Ishikawa (cell line): Measurements from ENCODE around the gene CHST15.

ENCODE experiments used
- CREB1 ChIP-seq: IDR thresholded peaks from 2 replicates; pipeline ENCODE4 v1.6.1; 2012; ENCODE audit warnings: low read depth
- EP300 ChIP-seq: IDR thresholded peaks from 2 replicates; pipeline ENCODE4 v1.6.1; 2012; ENCODE audit warnings: borderline replicate concordance
- NFIC ChIP-seq: IDR thresholded peaks from 2 replicates; pipeline ENCODE4 v1.6.1; 2012
- RAD21 ChIP-seq: IDR thresholded peaks from 2 replicates; pipeline ENCODE4 v1.6.1; 2012; ENCODE audit warnings: low read depth
- TAF1 ChIP-seq: IDR thresholded peaks from 2 replicates; pipeline ENCODE4 v1.6.1; 2012; ENCODE audit warnings: low read depth, mild to moderate bottlenecking
- YY1 ChIP-seq: IDR thresholded peaks from 2 replicates; pipeline ENCODE4 v1.6.1; 2012; ENCODE audit warnings: low read depth
- ZBTB7A ChIP-seq: IDR thresholded peaks from 2 replicates; pipeline ENCODE4 v1.6.1; 2012; ENCODE audit warnings: low read depth
- TF ChIP-seq, protein P1 (sequence below): IDR thresholded peaks from 2 replicates; pipeline ENCODE4 v1.6.1; 2012

DNA sequence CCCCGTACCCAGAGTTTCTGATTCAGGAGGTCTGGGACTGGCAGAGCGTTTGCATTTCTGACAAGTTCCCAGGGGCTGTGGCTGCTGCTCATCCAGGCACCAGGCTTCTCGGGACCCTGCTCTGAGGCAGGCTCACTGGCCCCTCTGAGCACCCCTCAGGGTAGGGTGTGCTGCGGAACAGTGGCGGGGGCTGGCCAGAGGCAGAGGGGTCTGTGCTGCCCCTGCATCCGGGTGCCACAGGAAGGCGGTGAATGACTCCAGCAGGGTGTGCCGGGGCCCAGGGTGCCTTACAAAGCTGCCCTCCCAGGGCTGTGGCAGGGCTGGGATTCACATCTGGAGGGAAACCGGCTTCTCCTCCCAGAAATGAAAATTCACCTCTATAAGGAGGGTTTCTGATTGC lies 77.4 kb downstream of the CHST15 start:
- TF ChIP-seq, protein P1, sequence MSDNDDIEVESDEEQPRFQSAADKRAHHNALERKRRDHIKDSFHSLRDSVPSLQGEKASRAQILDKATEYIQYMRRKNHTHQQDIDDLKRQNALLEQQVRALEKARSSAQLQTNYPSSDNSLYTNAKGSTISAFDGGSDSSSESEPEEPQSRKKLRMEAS = no peak
- TF ChIP-seq ZBTB7A = no peak
- TF ChIP-seq TAF1 = no peak
- no peak for TF ChIP-seq CREB1
- no peak for TF ChIP-seq EP300
- TF ChIP-seq NFIC = no peak
- TF ChIP-seq RAD21 = no peak
- TF ChIP-seq YY1 = no peak
